Mucosa of stomach (tissue), 1 donor: ENCODE data around the gene CD3E.

Source experiments
- H3K27me3 ChIP-seq: one replicate; pipeline ENCODE4 v1.7.0; 2013; ENCODE audit warnings: mild to moderate bottlenecking, low read length; ENCODE audit not compliant: control insufficient read depth, insufficient read depth
- H3K36me3 ChIP-seq: one replicate; pipeline ENCODE4 v1.7.0; 2013; ENCODE audit warnings: low read length; ENCODE audit not compliant: control insufficient read depth, insufficient read depth
- H3K4me1 ChIP-seq: one replicate; pipeline ENCODE4 v1.7.0; 2013; ENCODE audit warnings: mild to moderate bottlenecking, low read length; ENCODE audit not compliant: control insufficient read depth, insufficient read depth
- H3K4me3 ChIP-seq: one replicate; pipeline ENCODE4 v1.7.0; 2013; ENCODE audit warnings: low read length
- H3K9ac ChIP-seq: one replicate; pipeline ENCODE4 v1.7.0; 2013; ENCODE audit warnings: mild to moderate bottlenecking, low read length, moderate library complexity
- H3K9me3 ChIP-seq: one replicate; pipeline ENCODE4 v1.7.0; 2013; ENCODE audit warnings: mild to moderate bottlenecking, low read length, moderate library complexity; ENCODE audit not compliant: control insufficient read depth
- donor health status: Pancreatic carcinoma.

CD3E gene

DNA sequence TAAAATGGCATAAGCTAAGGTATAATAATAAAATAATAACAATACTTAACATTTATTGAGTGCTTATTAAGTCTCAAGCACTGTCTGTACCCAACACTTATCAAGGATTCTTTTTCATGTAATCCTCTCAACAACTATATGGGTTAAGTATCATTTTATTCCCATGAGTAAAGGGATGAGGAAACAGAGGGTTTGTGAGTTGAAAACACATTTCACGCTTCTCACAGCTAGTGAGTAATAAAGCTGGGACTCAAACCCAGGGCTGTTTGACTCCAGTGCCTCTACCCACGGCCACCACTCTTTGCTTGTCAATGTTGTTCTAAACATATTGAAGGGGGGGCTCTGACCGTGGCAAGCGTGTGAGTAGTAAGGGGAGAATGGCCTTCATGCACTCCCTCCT, 8.7 kb downstream of the CD3E start:
- H3K36me3 ChIP-seq: no peaks in the 10 kb centered on the region
- H3K4me1 ChIP-seq: peaks cover 69% of the 10 kb centered on the region
- no peak overlapping the region for H3K4me3 ChIP-seq
- H3K9me3 ChIP-seq: no peaks in the 10 kb centered on the region
- no peak overlapping the region for H3K9ac ChIP-seq
- H3K27me3 ChIP-seq: peaks cover 6% of the 10 kb centered on the region

DNA sequence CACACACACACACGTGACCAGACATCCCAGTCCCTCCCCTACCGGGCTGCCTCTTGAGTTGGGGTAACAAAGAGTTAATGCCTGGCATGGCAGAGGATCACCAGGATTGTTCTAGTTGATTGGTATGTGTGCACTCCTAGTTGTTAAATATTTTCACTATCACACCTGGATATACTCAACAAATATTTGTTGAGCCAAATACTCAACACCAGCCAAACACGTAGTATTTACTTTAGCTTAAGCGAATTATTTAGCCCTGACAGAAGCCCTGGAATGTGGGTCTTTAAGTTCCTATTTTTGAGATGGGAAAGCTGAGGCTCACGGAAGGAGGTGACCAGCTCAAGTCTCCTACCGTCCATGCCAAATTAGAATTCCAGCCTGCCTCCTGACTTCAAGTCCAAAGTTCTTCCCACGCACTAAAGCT, 10.5 kb downstream of the CD3E start:
- Histone ChIP-seq H3K4me3 (no peak overlapping the region), H3K27me3 (peaks cover 6% of the 10 kb centered on the region), H3K9ac (peak overlapping the region; percentile 60), H3K9me3 (no peaks in the 10 kb centered on the region), H3K36me3 (no peaks in the 10 kb centered on the region), H3K4me1 (peaks cover 86% of the 10 kb centered on the region)

GRCh38 chr11:118318124-118318523, 13.6 kb downstream of the CD3E start:
- no peaks in the 10 kb centered on the region for H3K9me3 ChIP-seq
- H3K36me3 ChIP-seq: no peaks in the 10 kb centered on the region
- H3K4me3 ChIP-seq: no peak overlapping the region
- H3K4me1 ChIP-seq: peaks cover 75% of the 10 kb centered on the region
- H3K27me3 ChIP-seq: peaks cover 6% of the 10 kb centered on the region
- no peak overlapping the region for H3K9ac ChIP-seq

GRCh38 chr11:118318581-118319336, 14.2 kb downstream of the CD3E start:
- Histone ChIP-seq H3K4me3 (no peak overlapping the region), H3K4me1 (peaks cover 71% of the 10 kb centered on the region), H3K9ac (no peak overlapping the region), H3K9me3 (no peaks in the 10 kb centered on the region), H3K27me3 (peaks cover 5% of the 10 kb centered on the region), H3K36me3 (no peaks in the 10 kb centered on the region)

- Histone ChIP-seq H3K9ac (no peak overlapping the region), H3K27me3 (no peaks in the 10 kb centered on the region), H3K4me3 (no peak overlapping the region), H3K9me3 (no peaks in the 10 kb centered on the region), H3K36me3 (no peaks in the 10 kb centered on the region), H3K4me1 (peaks cover 65% of the 10 kb centered on the region)
Measured at GRCh38 chr11:118319337-118319707, 14.8 kb downstream of the CD3E start.

GRCh38 chr11:118320515-118320914, 16.0 kb downstream of the CD3E start:
- peaks cover 54% of the 10 kb centered on the region for H3K4me1 ChIP-seq
- H3K9me3 ChIP-seq: no peaks in the 10 kb centered on the region
- H3K27me3 ChIP-seq: no peaks in the 10 kb centered on the region
- H3K36me3 ChIP-seq: no peaks in the 10 kb centered on the region
- no peak overlapping the region for H3K4me3 ChIP-seq
- H3K9ac ChIP-seq: no peak overlapping the region

DNA sequence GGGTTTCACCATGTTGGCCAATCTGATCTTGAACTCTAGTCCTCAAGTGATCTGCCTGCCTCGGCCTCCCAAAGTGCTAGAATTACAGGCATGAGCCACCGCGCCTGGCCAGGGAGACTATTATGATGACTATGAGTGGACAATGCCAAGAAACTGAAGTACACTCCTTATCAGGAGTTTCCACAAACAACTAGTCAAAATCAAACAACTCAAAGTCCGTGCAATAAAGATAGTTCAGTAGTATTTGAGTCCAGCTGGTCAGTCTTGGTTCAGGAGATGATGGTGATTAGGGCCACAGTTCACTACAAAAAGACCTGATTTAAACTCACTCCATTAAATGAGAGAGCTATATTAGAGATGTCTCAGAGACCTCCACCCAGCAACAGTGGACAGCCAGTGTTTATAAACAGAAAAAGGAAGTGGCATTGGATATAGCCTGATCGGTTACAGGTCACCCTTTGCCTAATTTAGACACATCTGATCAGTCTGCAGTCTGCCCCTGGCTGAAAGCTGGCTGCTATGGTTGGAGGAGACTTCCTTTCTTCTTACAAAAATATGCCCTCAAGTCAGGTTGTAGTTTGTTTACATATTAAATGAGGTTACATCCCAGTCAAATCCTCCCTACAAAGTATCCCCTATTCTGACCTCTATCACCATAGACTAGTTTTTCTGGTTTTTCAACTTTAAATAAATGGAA, 17.0 kb downstream of the CD3E start:
- Histone ChIP-seq H3K9ac (no peak overlapping the region), H3K27me3 (no peaks in the 10 kb centered on the region), H3K4me1 (peaks cover 44% of the 10 kb centered on the region), H3K36me3 (no peaks in the 10 kb centered on the region), H3K4me3 (no peak overlapping the region), H3K9me3 (no peaks in the 10 kb centered on the region)

GRCh38 chr11:118322721-118323120, 18.2 kb downstream of the CD3E start:
- no peaks in the 10 kb centered on the region for H3K27me3 ChIP-seq
- H3K4me1 ChIP-seq: peaks cover 34% of the 10 kb centered on the region
- no peaks in the 10 kb centered on the region for H3K36me3 ChIP-seq
- no peak overlapping the region for H3K4me3 ChIP-seq
- H3K9me3 ChIP-seq: no peaks in the 10 kb centered on the region
- H3K9ac ChIP-seq: no peak overlapping the region

GRCh38 chr11:118325283-118325682, 20.8 kb downstream of the CD3E start:
- peaks cover 10% of the 10 kb centered on the region for H3K4me1 ChIP-seq
- H3K27me3 ChIP-seq: no peaks in the 10 kb centered on the region
- no peak overlapping the region for H3K4me3 ChIP-seq
- H3K36me3 ChIP-seq: no peaks in the 10 kb centered on the region
- H3K9ac ChIP-seq: no peak overlapping the region
- no peaks in the 10 kb centered on the region for H3K9me3 ChIP-seq

DNA sequence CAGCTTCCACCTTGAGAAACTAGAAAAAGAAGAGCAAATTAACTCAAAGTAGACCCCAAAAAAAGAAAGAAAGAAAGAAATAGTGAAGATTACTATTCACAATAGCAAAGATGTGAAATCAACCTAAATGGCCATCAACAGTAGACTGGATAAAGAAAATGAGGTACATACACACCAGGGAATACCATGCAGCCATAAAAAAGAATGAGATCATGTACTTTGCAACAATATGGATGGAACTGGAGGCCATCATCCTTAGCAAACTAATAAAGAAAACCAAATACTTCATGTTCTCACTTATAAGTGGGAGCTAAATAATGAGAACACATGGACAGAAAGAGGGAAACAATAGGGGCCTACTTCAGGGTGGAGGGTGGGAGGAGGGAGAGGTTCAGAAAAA, 24.2 kb downstream of the CD3E start:
- H3K36me3 ChIP-seq: no peaks in the 10 kb centered on the region
- H3K27me3 ChIP-seq: no peaks in the 10 kb centered on the region
- H3K9ac ChIP-seq: no peak overlapping the region
- no peaks in the 10 kb centered on the region for H3K9me3 ChIP-seq
- H3K4me3 ChIP-seq: no peak overlapping the region
- no peaks in the 10 kb centered on the region for H3K4me1 ChIP-seq

DNA sequence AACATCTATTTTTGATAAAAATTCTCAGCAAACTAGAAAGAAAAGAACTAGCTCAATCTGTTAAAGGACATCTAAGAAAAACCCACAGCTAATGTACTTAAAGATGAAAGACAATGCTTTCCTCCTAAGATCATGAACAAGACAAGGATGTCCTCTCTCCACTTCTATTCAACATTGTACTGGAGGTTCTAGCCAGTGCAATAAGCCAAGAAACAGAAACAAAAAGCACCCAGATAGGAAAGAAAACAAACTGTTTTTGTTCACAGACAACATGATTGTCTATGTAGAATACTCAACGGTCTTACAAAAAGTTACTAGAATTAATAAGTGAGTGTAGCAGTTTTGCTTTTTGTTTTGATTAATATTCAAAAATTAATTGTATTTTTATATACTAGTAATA, 30.2 kb downstream of the CD3E start:
- no peaks in the 10 kb centered on the region for H3K36me3 ChIP-seq
- no peaks in the 10 kb centered on the region for H3K27me3 ChIP-seq

GRCh38 chr11:118338637-118339061, 34.1 kb downstream of the CD3E start:
- Histone ChIP-seq H3K9ac (peak overlapping the region; percentile 13), H3K4me1 (peaks cover 10% of the 10 kb centered on the region), H3K27me3 (no peaks in the 10 kb centered on the region), H3K4me3 (no peak overlapping the region), H3K36me3 (no peaks in the 10 kb centered on the region), H3K9me3 (no peaks in the 10 kb centered on the region)

More for the DNA sequence above, 30.2 kb downstream of the CD3E start:
- H3K4me3 ChIP-seq: no peak overlapping the region
- peaks cover 10% of the 10 kb centered on the region for H3K4me1 ChIP-seq
- no peak overlapping the region for H3K9ac ChIP-seq
- H3K9me3 ChIP-seq: no peaks in the 10 kb centered on the region
